Lower leg skin (tissue), 3 donors: ENCODE results near the gene FTH1.

Experiments used
- POLR2A ChIP-seq, 2 donors: fragments of 450-650 bp; IDR thresholded peaks; one replicate each; pipeline ENCODE4 v1.6.1; 2016 to 2017; ENCODE audit warnings: antibody characterized with exemption in 2 of 2, mild to moderate bottlenecking in 1 of 2, moderate library complexity in 1 of 2
- TF ChIP-seq, protein P1 (sequence below), 3 donors: fragments of 450-650 bp; IDR thresholded peaks; one replicate each; pipeline ENCODE4 v1.5.1; 2016; ENCODE audit warnings: antibody characterized with exemption in 3 of 3, mild to moderate bottlenecking in 3 of 3, moderate library complexity in 2 of 3

DNA sequence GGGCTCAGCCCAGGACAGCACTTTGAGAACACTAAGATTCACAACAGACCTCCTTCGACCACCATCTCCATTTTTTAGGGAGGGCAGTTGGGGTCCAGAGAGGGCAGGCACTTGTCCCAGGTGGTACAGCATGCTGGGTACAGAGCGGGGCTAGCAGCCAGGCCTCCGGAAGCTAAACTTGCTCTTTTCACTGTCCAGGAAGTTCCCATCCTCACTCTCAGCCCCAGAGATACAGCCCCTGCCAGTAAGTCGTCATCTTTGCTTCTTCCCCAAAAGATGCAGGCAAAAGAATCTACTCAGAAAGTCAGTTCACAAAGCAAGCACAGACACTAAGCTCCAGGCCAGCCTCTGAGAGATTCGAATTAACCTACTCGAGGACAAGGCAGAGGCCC lies 43.4 kb downstream of the FTH1 start:
- TF ChIP-seq, protein P1, sequence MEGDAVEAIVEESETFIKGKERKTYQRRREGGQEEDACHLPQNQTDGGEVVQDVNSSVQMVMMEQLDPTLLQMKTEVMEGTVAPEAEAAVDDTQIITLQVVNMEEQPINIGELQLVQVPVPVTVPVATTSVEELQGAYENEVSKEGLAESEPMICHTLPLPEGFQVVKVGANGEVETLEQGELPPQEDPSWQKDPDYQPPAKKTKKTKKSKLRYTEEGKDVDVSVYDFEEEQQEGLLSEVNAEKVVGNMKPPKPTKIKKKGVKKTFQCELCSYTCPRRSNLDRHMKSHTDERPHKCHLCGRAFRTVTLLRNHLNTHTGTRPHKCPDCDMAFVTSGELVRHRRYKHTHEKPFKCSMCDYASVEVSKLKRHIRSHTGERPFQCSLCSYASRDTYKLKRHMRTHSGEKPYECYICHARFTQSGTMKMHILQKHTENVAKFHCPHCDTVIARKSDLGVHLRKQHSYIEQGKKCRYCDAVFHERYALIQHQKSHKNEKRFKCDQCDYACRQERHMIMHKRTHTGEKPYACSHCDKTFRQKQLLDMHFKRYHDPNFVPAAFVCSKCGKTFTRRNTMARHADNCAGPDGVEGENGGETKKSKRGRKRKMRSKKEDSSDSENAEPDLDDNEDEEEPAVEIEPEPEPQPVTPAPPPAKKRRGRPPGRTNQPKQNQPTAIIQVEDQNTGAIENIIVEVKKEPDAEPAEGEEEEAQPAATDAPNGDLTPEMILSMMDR (IDR thresholded peaks at IDR 0.05): no peak
- TF ChIP-seq POLR2A (IDR thresholded peaks at IDR 0.05): no peak
